EH (cell line): ENCODE results near the gene ARAP2.

ENCODE experiments used
- DNase-seq: peaks from one replicate; pipeline ENCODE4 v3.0.0-alpha.2; 2015; ENCODE audit warnings: low read depth

ARAP2 gene

GRCh38 chr4:36180206-36180605 is 64.1 kb downstream of the ARAP2 start:
- no peak for DNase-seq

GRCh38 chr4:36178484-36178883 is 65.8 kb downstream of the ARAP2 start:
- no peak for DNase-seq

- no peak for DNase-seq
Observed at GRCh38 chr4:36177946-36178345, 66.4 kb downstream of the ARAP2 start.

GRCh38 chr4:36174570-36174969 is 69.7 kb downstream of the ARAP2 start:
- no peak for DNase-seq

- DNase-seq = no peak
Observed at GRCh38 chr4:36173905-36174304, 70.4 kb downstream of the ARAP2 start.

- no peak for DNase-seq
Observed at GRCh38 chr4:36172656-36173055, 71.7 kb downstream of the ARAP2 start.

- no peak for DNase-seq
Observed at GRCh38 chr4:36168127-36168878, 76.0 kb downstream of the ARAP2 start.

- DNase-seq = no peak
Observed at GRCh38 chr4:36165631-36166005, 78.7 kb downstream of the ARAP2 start.

- no peak for DNase-seq
Observed at GRCh38 chr4:36164900-36165630, 79.2 kb downstream of the ARAP2 start.

GRCh38 chr4:36163198-36163597 is 81.1 kb downstream of the ARAP2 start:
- DNase-seq = no peak

- no peak for DNase-seq
Observed at GRCh38 chr4:36159208-36159607, 85.1 kb downstream of the ARAP2 start.

- no peak for DNase-seq
Observed at GRCh38 chr4:36152735-36153134, 91.6 kb downstream of the ARAP2 start.

GRCh38 chr4:36142504-36142903 is 101.8 kb downstream of the ARAP2 start:
- DNase-seq = no peak

- no peak for DNase-seq
Observed at GRCh38 chr4:36141186-36141585, 103.1 kb downstream of the ARAP2 start.

- DNase-seq = no peak
Observed at GRCh38 chr4:36140421-36140820, 103.9 kb downstream of the ARAP2 start.

- DNase-seq = no peak
Observed at GRCh38 chr4:36138220-36138619, 106.1 kb downstream of the ARAP2 start.

GRCh38 chr4:36137336-36137735 is 107.0 kb downstream of the ARAP2 start:
- no peak for DNase-seq

GRCh38 chr4:36133658-36134057 is 110.7 kb downstream of the ARAP2 start:
- no peak for DNase-seq

- DNase-seq = no peak
Observed at GRCh38 chr4:36133086-36133485, 111.2 kb downstream of the ARAP2 start.

- DNase-seq = no peak
Observed at GRCh38 chr4:36130641-36131040, 113.7 kb downstream of the ARAP2 start.

- no peak for DNase-seq
Observed at GRCh38 chr4:36128689-36129088, 115.6 kb downstream of the ARAP2 start.

GRCh38 chr4:36123906-36124305 is 120.4 kb downstream of the ARAP2 start:
- DNase-seq = no peak

- no peak for DNase-seq
Observed at GRCh38 chr4:36115312-36115711, 129.0 kb downstream of the ARAP2 start.

GRCh38 chr4:36111172-36111571 is 133.1 kb downstream of the ARAP2 start:
- no peak for DNase-seq
